Upper lobe of right lung (tissue), 1 donor: ENCODE results near the gene MLXIP. TPM values are rescaled to one million over a fixed set of nuclear protein-coding genes. Genes with fewer than 3 reads are reported as not detected.
A peak's percentile ranks its signal among the peaks of the same experiment; 100 is the strongest.
"Not testable (repeated sequence)": the region's sequence is repeated elsewhere in the genome, so short reads cannot be mapped to it uniquely, and the experiment has no call there.

ENCODE experiments used
- ATAC-seq: fragments of 200-7000 bp; cut with Tn5 transposase; one replicate; pipeline ENCODE4 v1.9.1; 2020; ENCODE audit warnings: mild to moderate bottlenecking, moderate library complexity
- DNase-seq: peaks from one replicate; pipeline ENCODE4 v3.0.0-alpha.2; 2020
- H3K27ac ChIP-seq: fragments of 200-600 bp; one replicate; pipeline ENCODE4 v1.8.0; 2022
- H3K27me3 ChIP-seq: fragments of 200-600 bp; one replicate; pipeline ENCODE4 v1.8.0; 2022; ENCODE audit warnings: mild to moderate bottlenecking
- H3K36me3 ChIP-seq: fragments of 200-600 bp; one replicate; pipeline ENCODE4 v1.8.0; 2022
- H3K4me1 ChIP-seq: fragments of 200-600 bp; one replicate; pipeline ENCODE4 v1.8.0; 2022
- H3K4me3 ChIP-seq: fragments of 200-600 bp; one replicate; pipeline ENCODE4 v1.8.0; 2022; ENCODE audit warnings: mild to moderate bottlenecking
- H3K9me3 ChIP-seq: fragments of 200-600 bp; one replicate; pipeline ENCODE4 v1.8.0; 2022
- CTCF ChIP-seq: fragments of 200-600 bp; IDR thresholded peaks from one replicate; pipeline ENCODE4 v1.8.0; 2022; ENCODE audit warnings: antibody characterized with exemption
- intact Hi-C: fragments of 100-400 bp; cut with DNase I; formaldehyde crosslinking; loops from one replicate; pipeline ENCODE4 v1.11.0; 2022
- total RNA-seq: library from RNA; stranded (reverse); fragmentation: NEBNext Ultra II Directional; extraction: Animal tissue kit (Norgen Biotek cat#: 25700); gene quantifications from one replicate; pipeline ENCODE4 v1.2.1, GENCODE V29; 2021
- donor health status: DM: no; HTN: yes; CAD: no; lungs with severe emphysema.

Gene MLXIP
- total RNA-seq, 1 donor from 2014 or later: 57.4 TPM

GRCh38 chr12:122106843-122107242, 28.3 kb downstream of the MLXIP start:
- Histone ChIP-seq H3K36me3 (no peaks in the 10 kb centered on the region), H3K27ac (no peak overlapping the region), H3K9me3 (no peaks in the 10 kb centered on the region), H3K4me1 (peaks cover 32% of the 10 kb centered on the region), H3K27me3 (no peaks in the 10 kb centered on the region), H3K4me3 (no peak overlapping the region)
- TF ChIP-seq CTCF: no peak
- DNase-seq (peak; percentile 87), ATAC-seq (peak; percentile 96)
- intact Hi-C loops: no loop called here

- H3K9me3 ChIP-seq: no peaks in the 10 kb centered on the region
- ATAC-seq (peak; percentile 3), DNase-seq (no peak)
- peak overlapping the region; percentile 37 for H3K27ac ChIP-seq
- intact Hi-C loops: no loop called here
- H3K4me3 ChIP-seq: no peak overlapping the region
- H3K4me1 ChIP-seq: peaks cover 32% of the 10 kb centered on the region
- no peaks in the 10 kb centered on the region for H3K27me3 ChIP-seq
- H3K36me3 ChIP-seq: no peaks in the 10 kb centered on the region
- no peak for TF ChIP-seq CTCF
These were observed 28.7 kb downstream of the MLXIP start for GRCh38 chr12:122107261-122107660.

GRCh38 chr12:122111089-122111641, 32.6 kb downstream of the MLXIP start:
- H3K27me3 ChIP-seq: no peaks in the 10 kb centered on the region
- H3K9me3 ChIP-seq: no peaks in the 10 kb centered on the region
- no peaks in the 10 kb centered on the region for H3K36me3 ChIP-seq
- no peak for DNase-seq
- H3K27ac ChIP-seq: no peak overlapping the region
- no peak for TF ChIP-seq CTCF
- ATAC-seq: no peak
- intact Hi-C loops: no loop called here
- no peak overlapping the region for H3K4me3 ChIP-seq
- peaks cover 19% of the 10 kb centered on the region for H3K4me1 ChIP-seq

GRCh38 chr12:122116707-122117535, 38.4 kb downstream of the MLXIP start:
- no peak overlapping the region for H3K4me3 ChIP-seq
- peaks cover 3% of the 10 kb centered on the region for H3K4me1 ChIP-seq
- no peak for TF ChIP-seq CTCF
- intact Hi-C loops: no loop called here
- no peak overlapping the region for H3K27ac ChIP-seq
- ATAC-seq (peak; percentile 62), DNase-seq (no peak)
- peaks cover 9% of the 10 kb centered on the region for H3K36me3 ChIP-seq
- H3K27me3 ChIP-seq: no peaks in the 10 kb centered on the region
- no peaks in the 10 kb centered on the region for H3K9me3 ChIP-seq

- Histone ChIP-seq H3K4me3 (no peak overlapping the region), H3K27me3 (no peaks in the 10 kb centered on the region), H3K9me3 (no peaks in the 10 kb centered on the region), H3K36me3 (peaks cover 9% of the 10 kb centered on the region), H3K27ac (no peak overlapping the region), H3K4me1 (peaks cover 9% of the 10 kb centered on the region)
- no peak for TF ChIP-seq CTCF
- no peak for ATAC-seq
- intact Hi-C loops: no loop called here
- no peak for DNase-seq
These were observed 39.4 kb downstream of the MLXIP start for GRCh38 chr12:122117979-122118378.

GRCh38 chr12:122121341-122121740, 42.8 kb downstream of the MLXIP start:
- H3K27me3 ChIP-seq, intact Hi-C loops, H3K27ac ChIP-seq, DNase-seq, H3K9me3 ChIP-seq, H3K4me3 ChIP-seq, H3K36me3 ChIP-seq, ATAC-seq: not testable (repeated sequence)
- H3K4me1 ChIP-seq: peaks cover 30% of the 10 kb centered on the region
